Testis (tissue), 3 donors: ENCODE data around the gene NINL. TPM values are rescaled to one million over a fixed set of nuclear protein-coding genes. Genes with fewer than 3 reads are reported as not detected.

Source experiments
- DNase-seq: peaks from one replicate; pipeline ENCODE4 v3.0.0-alpha.2; 2019
- H3K27ac ChIP-seq, 2 donors: fragments of 200-600 bp; sonication (generic); one replicate each; pipeline ENCODE4 v1.5.1; 2019
- H3K27me3 ChIP-seq: fragments of 200-600 bp; sonication (generic); one replicate; pipeline ENCODE4 v1.5.1; 2019
- H3K36me3 ChIP-seq: fragments of 200-600 bp; sonication (generic); one replicate; pipeline ENCODE4 v1.5.1; 2017; ENCODE audit warnings: low read depth; ENCODE audit errors: missing control alignments
- H3K4me1 ChIP-seq: fragments of 200-600 bp; sonication (generic); one replicate; pipeline ENCODE4 v1.5.1; 2019
- H3K4me3 ChIP-seq, 2 donors: fragments of 200-600 bp; sonication (generic); one replicate each; pipeline ENCODE4 v1.5.1; 2017 to 2019
- H3K9me3 ChIP-seq: fragments of 200-600 bp; sonication (generic); one replicate; pipeline ENCODE4 v1.5.1; 2017
- POLR2A ChIP-seq: fragments of 450-650 bp; IDR thresholded peaks from one replicate; pipeline ENCODE4 v1.6.1; 2017; ENCODE audit warnings: antibody characterized with exemption, mild to moderate bottlenecking, moderate library complexity
- WGBS, 2 donors: methylation state at CpG; one replicate each; pipeline ENCODE4 v1.1.5; 2018; 5-methylcytosine and 5-hydroxymethylcytosine counted together
- intact Hi-C: fragments of 100-400 bp; cut with DNase I; formaldehyde crosslinking; loops from one replicate; pipeline ENCODE4 v1.15.1; 2023; ENCODE audit warnings: low total_unique reads
- polyA plus RNA-seq: library from polyadenylated mRNA; stranded (reverse); fragments of 350-450 nt; fragmentation: Illumina TruSeq; extraction: RNeasy Lipid Tissue Mini Kit (QIAGEN cat#74804); gene quantifications from one replicate; pipeline ENCODE4 v1.2.3, GENCODE V29; 2014; ENCODE audit warnings: low read depth, low replicate concordance; ENCODE audit not compliant: insufficient read depth
- total RNA-seq, 2 donors: library from RNA; depleted of rRNA; stranded (reverse); fragments of >200 nt; gene quantifications; one replicate each; pipeline ENCODE4 v1.2.3, GENCODE V29; 2016
- TF ChIP-seq, protein P1 (sequence below), 3 experiments: fragments of 450-650 bp in 2 of 3; fragments of 200-600 bp in 1 of 3; sonication (generic) in 1 of 3; IDR thresholded peaks; one replicate each; pipeline ENCODE4 v1.5.1; 2016 to 2019; ENCODE audit warnings: antibody characterized with exemption in 3 of 3, mild to moderate bottlenecking in 2 of 3, moderate library complexity in 1 of 3

NINL gene
- total and polyA plus RNA-seq, 3 donors from 2014 or later: 17.9 to 33.4 (median 32.8) TPM

DNA sequence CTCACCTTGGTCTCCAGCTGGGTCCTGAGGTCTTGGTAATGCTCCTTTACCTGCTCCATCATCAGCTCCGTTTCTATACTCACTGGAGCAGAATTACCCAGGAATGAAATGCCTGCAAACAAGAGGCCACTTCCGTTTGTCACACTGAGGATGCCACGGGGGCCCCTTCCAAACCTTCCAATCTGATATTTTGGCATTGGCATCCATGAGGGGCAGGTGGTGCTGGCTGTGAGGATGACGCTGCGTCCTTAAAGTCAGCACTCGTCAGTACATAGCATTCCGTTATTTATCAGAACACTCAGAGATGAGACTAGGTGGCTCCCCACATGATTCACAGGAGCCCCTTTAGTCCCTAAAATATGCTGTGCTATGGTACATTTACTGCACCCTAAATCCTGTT lies 105.2 kb downstream of the NINL start:
- intact Hi-C loops: no loop called here
- TF ChIP-seq POLR2A: no peak
- TF ChIP-seq, protein P1, sequence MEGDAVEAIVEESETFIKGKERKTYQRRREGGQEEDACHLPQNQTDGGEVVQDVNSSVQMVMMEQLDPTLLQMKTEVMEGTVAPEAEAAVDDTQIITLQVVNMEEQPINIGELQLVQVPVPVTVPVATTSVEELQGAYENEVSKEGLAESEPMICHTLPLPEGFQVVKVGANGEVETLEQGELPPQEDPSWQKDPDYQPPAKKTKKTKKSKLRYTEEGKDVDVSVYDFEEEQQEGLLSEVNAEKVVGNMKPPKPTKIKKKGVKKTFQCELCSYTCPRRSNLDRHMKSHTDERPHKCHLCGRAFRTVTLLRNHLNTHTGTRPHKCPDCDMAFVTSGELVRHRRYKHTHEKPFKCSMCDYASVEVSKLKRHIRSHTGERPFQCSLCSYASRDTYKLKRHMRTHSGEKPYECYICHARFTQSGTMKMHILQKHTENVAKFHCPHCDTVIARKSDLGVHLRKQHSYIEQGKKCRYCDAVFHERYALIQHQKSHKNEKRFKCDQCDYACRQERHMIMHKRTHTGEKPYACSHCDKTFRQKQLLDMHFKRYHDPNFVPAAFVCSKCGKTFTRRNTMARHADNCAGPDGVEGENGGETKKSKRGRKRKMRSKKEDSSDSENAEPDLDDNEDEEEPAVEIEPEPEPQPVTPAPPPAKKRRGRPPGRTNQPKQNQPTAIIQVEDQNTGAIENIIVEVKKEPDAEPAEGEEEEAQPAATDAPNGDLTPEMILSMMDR (IDR thresholded peaks at IDR 0.05): no peak
- Histone ChIP-seq H3K4me3 (no peak overlapping the region), H3K27me3 (no peaks in the 10 kb centered on the region), H3K36me3 (no peaks in the 10 kb centered on the region), H3K4me1 (no peaks in the 10 kb centered on the region), H3K27ac (no peak overlapping the region), H3K9me3 (no peaks in the 10 kb centered on the region)
- 81 to 96% methylated on average over 7 of the region's 7 CpGs for WGBS, 2 donors
- DNase-seq: no peak

DNA sequence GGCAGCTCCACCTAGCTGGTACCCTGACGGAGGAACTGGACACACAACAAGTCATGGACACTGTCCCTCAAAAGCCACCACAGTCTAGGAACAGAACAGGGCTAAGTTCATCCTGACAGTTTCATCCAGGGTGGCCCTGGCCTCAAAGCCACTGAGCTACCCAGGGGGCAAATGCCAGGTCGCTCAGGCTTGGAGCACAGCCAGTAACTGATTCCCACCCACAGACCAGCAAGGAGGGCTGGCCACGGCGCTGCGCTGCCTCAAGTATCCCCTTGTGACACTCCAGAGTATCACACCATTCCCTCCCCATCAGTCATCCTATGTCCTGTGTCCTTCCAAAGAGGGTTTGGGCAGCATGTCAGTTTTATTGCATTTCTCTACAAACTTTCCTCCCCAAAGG lies 105.7 kb downstream of the NINL start:
- 83 to 85% methylated on average over 5 of the region's 5 CpGs for WGBS, 2 donors
- Histone ChIP-seq H3K27me3 (no peaks in the 10 kb centered on the region), H3K36me3 (no peaks in the 10 kb centered on the region), H3K27ac (no peak overlapping the region), H3K9me3 (no peaks in the 10 kb centered on the region), H3K4me3 (no peak overlapping the region), H3K4me1 (no peaks in the 10 kb centered on the region)
- DNase-seq: no peak
- intact Hi-C loops: no loop called here
- TF ChIP-seq POLR2A: no peak
- TF ChIP-seq, protein P1 (IDR thresholded peaks at IDR 0.05): no peak

DNA sequence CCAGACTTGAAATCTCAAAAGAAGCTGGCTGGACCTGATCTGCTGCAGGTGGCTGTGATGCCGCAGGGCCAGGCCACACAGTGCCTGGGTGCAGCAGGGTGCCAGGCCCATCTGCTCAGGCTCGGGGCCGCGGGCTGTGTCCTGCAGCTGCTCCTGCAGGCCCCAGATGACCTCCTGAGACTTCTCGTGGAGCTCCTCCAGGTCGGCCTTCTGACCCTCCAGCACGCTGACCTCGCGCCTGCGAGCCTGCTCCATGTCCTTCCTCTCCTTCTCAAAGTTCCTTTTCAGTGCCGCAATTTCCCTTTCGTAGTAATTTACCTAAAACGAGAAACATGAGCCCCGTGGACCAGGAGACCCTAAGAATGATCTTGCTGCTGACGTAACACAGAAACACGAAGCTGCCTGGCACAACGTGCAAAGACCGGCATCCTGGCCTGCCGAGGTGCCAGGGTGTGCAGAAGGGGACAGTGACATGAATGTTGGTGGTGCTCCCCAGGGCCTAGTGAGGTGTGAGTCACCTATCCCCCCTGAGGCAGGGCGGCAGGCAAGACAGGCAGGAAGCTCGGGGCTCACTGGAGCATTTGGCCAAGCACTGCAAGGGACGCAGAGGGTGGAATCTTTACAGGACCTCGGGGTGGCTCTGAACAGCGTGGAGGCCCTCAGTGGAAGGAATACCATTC lies 106.3 kb downstream of the NINL start:
- no peaks in the 10 kb centered on the region for H3K36me3 ChIP-seq
- no peak overlapping the region for H3K4me3 ChIP-seq
- H3K9me3 ChIP-seq: no peaks in the 10 kb centered on the region
- DNase-seq: no peak
- 88 to 91% methylated on average over 24 of the region's 24 CpGs for WGBS, 2 donors
- intact Hi-C loops: no loop called here
- H3K27ac ChIP-seq: no peak overlapping the region
- no peaks in the 10 kb centered on the region for H3K4me1 ChIP-seq
- H3K27me3 ChIP-seq: no peaks in the 10 kb centered on the region
- no peak for TF ChIP-seq POLR2A
- TF ChIP-seq, protein P1 (IDR thresholded peaks at IDR 0.05): no peak

DNA sequence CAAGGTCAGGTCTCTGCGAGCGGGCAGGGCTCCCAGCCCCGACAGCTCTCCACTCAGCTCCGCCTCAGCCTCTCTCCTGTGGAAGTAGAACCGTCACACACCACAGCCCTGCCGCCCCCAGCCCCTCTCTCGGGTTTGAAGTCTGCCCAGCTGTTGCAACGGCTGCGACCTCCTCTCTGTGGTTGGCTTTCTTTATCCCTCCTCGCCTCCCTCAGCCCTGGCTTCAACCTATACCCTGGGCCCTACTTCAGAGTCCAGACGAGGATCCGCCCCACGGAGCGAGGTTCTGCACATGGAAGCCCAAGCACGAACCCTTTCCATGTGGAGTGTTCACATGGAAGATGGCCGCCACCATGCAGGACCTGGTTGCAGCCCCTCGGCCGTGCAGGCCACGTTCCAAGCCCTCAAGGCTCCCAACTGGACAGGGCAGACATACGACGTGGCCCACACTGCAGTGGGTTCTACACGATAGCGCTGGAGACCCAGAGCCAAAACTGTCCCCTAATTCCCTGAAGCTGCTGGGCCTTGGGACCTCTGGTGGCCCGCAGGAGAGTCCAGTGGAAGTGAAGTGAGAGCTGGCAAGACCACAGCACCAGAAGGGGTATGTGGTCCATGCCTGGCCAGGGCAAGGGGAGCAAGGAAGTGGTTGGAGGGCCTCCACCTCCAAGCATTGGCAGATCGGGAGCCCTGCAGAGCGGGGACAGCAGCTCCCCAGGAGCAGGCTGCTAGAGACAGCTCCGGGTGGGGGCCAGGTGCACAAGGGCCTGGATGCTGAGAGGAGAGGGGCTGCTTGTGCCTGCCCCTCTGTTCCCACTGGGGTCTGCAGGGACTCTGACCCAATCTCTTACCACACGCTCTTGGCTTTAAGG lies 108.1 kb downstream of the NINL start:
- intact Hi-C loops: no loop called here
- no peak for DNase-seq
- Histone ChIP-seq H3K4me1 (no peaks in the 10 kb centered on the region), H3K4me3 (no peak overlapping the region), H3K9me3 (no peaks in the 10 kb centered on the region), H3K27me3 (no peaks in the 10 kb centered on the region), H3K27ac (no peak overlapping the region), H3K36me3 (no peaks in the 10 kb centered on the region)
- WGBS, 2 donors: 79 to 88% methylated on average over 22 to 28 of the region's 28 CpGs
- no peak for TF ChIP-seq POLR2A
- TF ChIP-seq, protein P1 (IDR thresholded peaks at IDR 0.05): no peak
